H9 (cell line): Measurements from ENCODE around the gene CDH4. TPM values are rescaled to one million over a fixed set of nuclear protein-coding genes. Genes with fewer than 3 reads are reported as not detected.
A peak's percentile ranks its signal among the peaks of the same experiment; 100 is the strongest.

ENCODE experiments used
- DNase-seq: peaks from one replicate; pipeline ENCODE4 v3.0.0-alpha.2; 2017
- H2AFZ ChIP-seq: one replicate; pipeline ENCODE4 v1.6.1; 2013; ENCODE audit warnings: mild to moderate bottlenecking, low read length, control low read depth, moderate library complexity
- H2AK5ac ChIP-seq: 2 replicates; pipeline ENCODE4 v1.6.1; 2013; ENCODE audit warnings: low read length, control low read depth, mixed read lengths; ENCODE audit not compliant: insufficient read length
- H2BK120ac ChIP-seq: one replicate; pipeline ENCODE4 v1.6.1; 2013; ENCODE audit warnings: low read depth, mild to moderate bottlenecking, low read length, control low read depth, inconsistent platforms; ENCODE audit not compliant: poor library complexity, severe bottlenecking
- H2BK12ac ChIP-seq: 2 replicates; pipeline ENCODE4 v1.6.1; 2013; ENCODE audit warnings: low read length, control low read depth, mixed read lengths, low read depth; ENCODE audit not compliant: insufficient read length
- H2BK15ac ChIP-seq: 2 replicates; pipeline ENCODE4 v1.6.1; 2013; ENCODE audit warnings: low read depth, low read length, control low read depth
- H2BK20ac ChIP-seq: one replicate; pipeline ENCODE4 v1.6.1; 2013; ENCODE audit warnings: low read depth, mild to moderate bottlenecking, low read length, control low read depth, inconsistent platforms; ENCODE audit not compliant: poor library complexity, severe bottlenecking
- H2BK5ac ChIP-seq: 2 replicates; pipeline ENCODE4 v1.6.1; 2013; ENCODE audit warnings: low read length, control low read depth, mixed read lengths; ENCODE audit not compliant: insufficient read length
- H3K14ac ChIP-seq: 2 replicates; pipeline ENCODE4 v1.6.1; 2013; ENCODE audit warnings: low read length, control low read depth; ENCODE audit not compliant: insufficient read depth
- H3K18ac ChIP-seq: 2 replicates; pipeline ENCODE4 v1.6.1; 2013; ENCODE audit warnings: low read depth, mild to moderate bottlenecking, mixed read lengths, low read length, control low read depth; ENCODE audit not compliant: insufficient read length
- H3K23ac ChIP-seq: 2 replicates; pipeline ENCODE4 v1.6.1; 2013; ENCODE audit warnings: low read length, control low read depth, mixed read lengths, low read depth; ENCODE audit not compliant: insufficient read length
- H3K23me2 ChIP-seq: 2 replicates; pipeline ENCODE4 v1.6.1; 2013; ENCODE audit warnings: low read depth, mild to moderate bottlenecking, mixed read lengths, low read length, control low read depth; ENCODE audit not compliant: insufficient read length, poor library complexity, severe bottlenecking
- H3K27ac ChIP-seq: 2 replicates; pipeline ENCODE4 v1.5.1; 2013; ENCODE audit warnings: low read length, control low read depth, mixed read lengths, low read depth; ENCODE audit not compliant: insufficient read length
- H3K27me3 ChIP-seq: 2 replicates; pipeline ENCODE4 v1.6.1; 2013; ENCODE audit warnings: low read length, control low read depth, inconsistent platforms; ENCODE audit not compliant: insufficient read depth
- H3K4ac ChIP-seq: 2 replicates; pipeline ENCODE4 v1.6.1; 2013; ENCODE audit warnings: low read depth, mild to moderate bottlenecking, control low read depth, inconsistent platforms, low read length, moderate library complexity
- H3K4me1 ChIP-seq: 2 replicates; pipeline ENCODE4 v1.6.1; 2013; ENCODE audit warnings: low read length, control low read depth, inconsistent platforms; ENCODE audit not compliant: insufficient read depth
- H3K4me2 ChIP-seq: 2 replicates; pipeline ENCODE4 v1.6.1; 2013; ENCODE audit warnings: low read length, control low read depth, mixed read lengths; ENCODE audit not compliant: insufficient read length, insufficient read depth
- H3K56ac ChIP-seq: 2 replicates; pipeline ENCODE4 v1.6.1; 2013; ENCODE audit warnings: low read depth, mild to moderate bottlenecking, mixed read lengths, low read length, control low read depth; ENCODE audit not compliant: insufficient read length
- H3K79me1 ChIP-seq: 2 replicates; pipeline ENCODE4 v1.6.1; 2013; ENCODE audit warnings: low read depth, mild to moderate bottlenecking, moderate library complexity, low read length, control low read depth, inconsistent platforms; ENCODE audit not compliant: insufficient read depth, poor library complexity, severe bottlenecking
- H3K79me2 ChIP-seq: 2 replicates; pipeline ENCODE4 v1.6.1; 2013; ENCODE audit warnings: low read length, control low read depth, inconsistent platforms; ENCODE audit not compliant: insufficient read depth
- H3K9ac ChIP-seq: 2 replicates; pipeline ENCODE4 v1.6.1; 2013; ENCODE audit warnings: low read length, control low read depth, mixed read lengths; ENCODE audit not compliant: insufficient read length; ENCODE audit errors: extremely low read depth
- H3K9me3 ChIP-seq: one replicate; pipeline ENCODE4 v1.6.1; 2013; ENCODE audit warnings: low read depth, low read length, inconsistent platforms; ENCODE audit not compliant: control insufficient read depth
- H3T11ph ChIP-seq: one replicate; pipeline ENCODE4 v1.6.1; 2013; ENCODE audit warnings: mild to moderate bottlenecking, low read length, control low read depth, inconsistent platforms
- H4K20me1 ChIP-seq: one replicate; pipeline ENCODE4 v1.6.1; 2013; ENCODE audit not compliant: control insufficient read depth, insufficient read length, insufficient read depth
- H4K5ac ChIP-seq: 2 replicates; pipeline ENCODE4 v1.6.1; 2013; ENCODE audit warnings: low read depth, mild to moderate bottlenecking, mixed read lengths, low read length, control low read depth; ENCODE audit not compliant: insufficient read length
- H4K8ac ChIP-seq: replicated peaks from 2 replicates; pipeline ENCODE4 v1.6.1; 2013; ENCODE audit warnings: low read length, control low read depth, mixed read lengths, low read depth; ENCODE audit not compliant: insufficient read length
- H4K91ac ChIP-seq: 2 replicates; pipeline ENCODE4 v1.6.1; 2013; ENCODE audit warnings: low read depth, mild to moderate bottlenecking, moderate library complexity, mixed read lengths, low read length, control low read depth; ENCODE audit not compliant: insufficient read length
- H3K27ac Mint-ChIP-seq, 3 experiments: 2 replicates in 2 of 3; 3 replicates in 1 of 3; pipeline ENCODE4 v1.8.0; 2020 to 2021; ENCODE audit warnings: mixed read lengths in 3 of 3, mild to moderate bottlenecking in 1 of 3, moderate library complexity in 1 of 3
- H3K27me3 Mint-ChIP-seq: 2 replicates; pipeline ENCODE4 v1.8.0; 2021; ENCODE audit warnings: low read depth, mild to moderate bottlenecking, moderate library complexity, mixed read lengths
- H3K36me3 Mint-ChIP-seq, 3 experiments: 2 replicates in 2 of 3; 3 replicates in 1 of 3; pipeline ENCODE4 v1.8.0; 2020 to 2021; ENCODE audit warnings: low read depth in 3 of 3, mixed read lengths in 3 of 3; ENCODE audit not compliant: insufficient read depth in 1 of 3
- H3K4me1 Mint-ChIP-seq, 2 experiments: 2 replicates each; pipeline ENCODE4 v1.8.0; 2020; ENCODE audit warnings: mixed read lengths in 2 of 2
- H3K4me3 Mint-ChIP-seq, 2 experiments: 2 replicates in 1 of 2; 3 replicates in 1 of 2; pipeline ENCODE4 v1.8.0; 2020 to 2021; ENCODE audit warnings: mild to moderate bottlenecking in 2 of 2, mixed read lengths in 2 of 2, moderate library complexity in 1 of 2
- H3K9me3 Mint-ChIP-seq, 2 experiments: 2 replicates in 1 of 2; 3 replicates in 1 of 2; pipeline ENCODE4 v1.8.0; 2020; ENCODE audit warnings: mild to moderate bottlenecking in 2 of 2, mixed read lengths in 2 of 2, moderate library complexity in 1 of 2
- CTCF ChIP-seq: fragments of 200-600 bp; sonication (generic); conservative IDR thresholded peaks from 3 replicates; pipeline ENCODE4 v1.8.0; 2021; ENCODE audit warnings: antibody characterized with exemption, mild to moderate bottlenecking
- WGBS: extraction: QIAGEN DNeasy Blood & Tissue Kit; methylation state at CpG from one replicate; pipeline ENCODE4 v1.1.7; 2013; ENCODE audit warnings: missing lambda C conversion rate, low lambda C conversion rate, mixed read lengths; ENCODE audit not compliant: insufficient read length; ENCODE audit errors: extremely low coverage; 5-methylcytosine and 5-hydroxymethylcytosine counted together
- total RNA-seq: library from RNA; stranded (reverse); gene quantifications from 2 replicates; pipeline ENCODE4 v1.2.1, GENCODE V29; 2021

The CDH4 gene
- total RNA-seq, 1 experiment from 2014 or later, result 3.0 TPM

GRCh38 chr20:61649105-61649859, 397.2 kb downstream of the CDH4 start:
- Histone ChIP-seq H4K91ac (no peak overlapping the region), H4K5ac (no peak overlapping the region), H3K14ac (no peak overlapping the region), H3K9ac (no peak overlapping the region), H4K8ac (no peak overlapping the region), H3K27me3 (no peaks in the 10 kb centered on the region; the same call in 1 of the 2 replicates), H3K23ac (no peak overlapping the region), H2BK12ac (no peak overlapping the region), H2BK5ac (no peak overlapping the region), H3K23me2 (no peaks in the 10 kb centered on the region), H2BK120ac (no peak overlapping the region), H3K4me2 (no peak overlapping the region), H3T11ph (no peak overlapping the region), H2AK5ac (no peak overlapping the region), H3K79me1 (no peaks in the 10 kb centered on the region), H3K4ac (no peak overlapping the region), H2BK20ac (no peak overlapping the region), H4K20me1 (no peaks in the 10 kb centered on the region), H3K56ac (no peak overlapping the region), H2AFZ (no peak overlapping the region), H3K9me3 (no peaks in the 10 kb centered on the region), H3K27ac (no peak overlapping the region), H3K4me1 (no peaks in the 10 kb centered on the region), H3K79me2 (no peaks in the 10 kb centered on the region; the same call in 1 of the 2 replicates), H3K18ac (no peak overlapping the region), H2BK15ac (no peak overlapping the region)
- WGBS, result no CpG with 5 or more reads among the region's 25 CpGs
- DNase-seq, result no peak
- H3K27ac Mint-ChIP-seq, result peak overlapping the region in 1 of 3 experiments; percentile 11; a peak in 2 of 7 replicates
- peaks cover 3 to 4% of the 10 kb centered on the region in 2 experiments for H3K9me3 Mint-ChIP-seq
- H3K36me3 Mint-ChIP-seq, result peaks cover 0 to 4% (median 3%) of the 10 kb centered on the region in 3 experiments; a peak in 3 of 7 replicates
- no peak for TF ChIP-seq CTCF
- H3K4me3 Mint-ChIP-seq, result no peak overlapping the region
- peaks cover 48% of the 10 kb centered on the region for H3K27me3 Mint-ChIP-seq
- peaks cover 7 to 9% of the 10 kb centered on the region in 2 experiments for H3K4me1 Mint-ChIP-seq
